GM21825 (cell line): ENCODE results near the gene MALL.
"Not testable (repeated sequence)": the region's sequence is repeated elsewhere in the genome, so short reads cannot be mapped to it uniquely, and the experiment has no call there.

Experiments used
- ATAC-seq: cut with Tn5 transposase; IDR thresholded peaks from one replicate; pipeline ENCODE4 v1.9.1; 2021; ENCODE audit warnings: mild to moderate bottlenecking, moderate library complexity; ENCODE audit not compliant: unreplicated experiment

Gene MALL

DNA sequence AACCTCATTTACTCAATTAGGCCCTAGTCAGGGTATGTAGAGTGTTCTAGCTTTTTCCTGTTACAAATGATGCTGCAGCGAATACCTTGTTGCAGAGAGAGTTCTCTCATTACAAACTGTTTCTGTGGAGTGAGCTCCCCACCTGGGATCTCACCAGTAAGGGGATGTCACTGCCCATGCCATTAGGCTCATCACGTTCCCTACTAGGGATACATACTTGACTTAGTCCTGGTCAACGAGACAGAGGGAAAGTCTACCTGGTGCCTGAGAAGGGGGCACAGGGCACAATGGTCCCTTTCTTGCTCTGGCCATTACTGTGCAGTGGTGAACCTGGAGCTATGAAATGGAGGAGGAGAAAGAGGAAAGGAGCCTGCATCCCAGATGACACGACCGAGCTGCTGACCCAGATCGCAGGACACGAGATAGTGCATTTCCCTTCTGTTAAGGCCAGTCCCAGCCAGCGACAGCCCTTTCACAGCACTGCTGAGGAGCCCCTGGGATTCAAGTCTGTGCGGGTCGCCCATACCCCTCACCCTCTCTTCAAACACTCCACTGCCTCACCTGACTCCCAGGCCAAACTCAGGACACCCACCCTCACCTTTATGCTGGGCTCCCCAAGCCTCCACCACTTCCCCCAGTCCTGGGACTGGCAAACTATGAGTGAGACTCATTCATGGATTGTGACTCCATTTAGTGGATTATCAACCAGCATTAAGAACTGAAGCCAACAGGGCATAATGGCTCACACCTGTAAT lies 16.0 kb downstream of the MALL start:
- no peak for ATAC-seq

DNA sequence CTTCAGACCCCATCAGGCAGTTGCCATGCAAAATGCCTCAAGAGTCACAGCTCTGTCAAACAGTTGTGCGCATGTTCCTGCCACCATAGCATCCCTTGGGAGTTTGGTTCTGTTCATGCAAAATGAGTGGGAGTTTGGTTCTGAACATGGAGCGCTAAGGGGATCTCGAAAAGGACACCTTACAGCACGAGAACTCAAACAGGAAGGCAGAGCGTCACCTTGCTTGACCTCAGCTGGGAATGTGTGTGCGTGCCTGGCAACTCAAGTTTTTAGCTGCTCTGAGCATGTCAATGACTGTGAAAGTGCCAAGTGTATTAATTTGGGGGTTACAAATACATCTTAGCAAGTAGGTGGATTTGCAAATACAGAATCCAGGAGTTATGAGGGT lies 16.6 kb downstream of the MALL start:
- no peak for ATAC-seq

DNA sequence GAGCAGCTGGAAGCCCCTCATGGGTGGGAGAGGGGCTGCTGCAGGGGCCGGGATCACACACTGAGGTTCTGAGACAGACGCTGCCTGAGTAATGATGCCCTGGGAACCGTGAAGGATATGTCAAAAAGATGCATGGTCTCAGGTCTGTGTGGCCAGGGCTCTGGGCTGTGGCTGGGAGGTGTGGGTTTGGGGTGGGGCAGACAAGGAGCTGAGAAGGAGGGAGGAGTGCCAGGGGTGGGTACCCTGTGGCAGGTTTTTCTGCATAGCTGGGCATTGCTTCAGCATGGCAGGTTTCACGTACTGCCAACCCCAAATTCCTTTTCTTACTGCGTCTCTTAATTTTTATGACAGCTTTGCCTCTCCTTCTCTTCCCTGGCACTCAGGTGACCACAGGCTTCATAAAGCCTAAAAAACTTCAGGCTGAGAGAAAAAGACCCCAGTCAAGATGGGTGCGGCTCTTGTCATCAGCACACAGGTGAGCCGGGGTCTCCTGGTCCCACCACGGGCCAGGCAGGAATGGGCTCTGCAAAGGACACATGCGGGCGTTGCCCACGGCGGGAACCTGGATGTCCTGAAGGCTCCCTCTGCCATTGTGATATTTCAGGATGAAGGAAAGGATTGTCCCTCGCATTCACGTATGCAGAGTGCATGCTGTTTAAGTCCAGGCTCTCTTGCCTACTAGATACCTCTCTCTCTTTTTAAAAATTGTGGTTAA lies 18.0 kb downstream of the MALL start:
- no peak for ATAC-seq

DNA sequence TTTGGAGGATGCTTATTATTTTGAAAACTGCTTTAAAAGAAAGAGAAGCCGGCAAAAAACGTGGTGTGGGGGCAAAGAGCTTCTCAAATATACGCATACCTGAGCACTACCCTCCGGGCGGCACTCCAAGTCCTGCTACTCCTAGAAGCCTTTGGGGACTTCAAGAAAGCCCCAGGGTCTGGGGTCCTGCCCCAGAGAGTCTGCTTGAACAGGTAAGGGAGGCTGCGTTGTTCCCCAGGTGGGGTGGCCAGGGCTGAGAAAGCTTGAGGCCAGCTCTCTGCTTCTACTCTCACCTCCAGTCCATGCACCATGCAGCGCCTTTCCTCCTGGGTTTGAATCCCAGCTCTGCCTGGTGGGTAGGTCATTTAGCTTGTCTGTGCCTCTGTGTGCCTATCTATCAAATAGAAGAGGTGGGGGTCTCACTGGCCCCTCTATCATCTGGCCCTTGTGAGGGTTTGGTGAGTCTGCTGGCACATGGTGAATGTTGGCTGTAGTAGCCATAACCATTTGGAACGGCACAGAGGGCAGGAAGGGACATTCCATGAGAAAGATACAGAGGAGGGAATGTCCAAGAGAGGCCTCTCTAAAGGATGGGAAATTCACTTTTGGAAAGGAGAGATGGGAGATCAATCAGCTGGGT lies 19.5 kb downstream of the MALL start:
- no peak for ATAC-seq

DNA sequence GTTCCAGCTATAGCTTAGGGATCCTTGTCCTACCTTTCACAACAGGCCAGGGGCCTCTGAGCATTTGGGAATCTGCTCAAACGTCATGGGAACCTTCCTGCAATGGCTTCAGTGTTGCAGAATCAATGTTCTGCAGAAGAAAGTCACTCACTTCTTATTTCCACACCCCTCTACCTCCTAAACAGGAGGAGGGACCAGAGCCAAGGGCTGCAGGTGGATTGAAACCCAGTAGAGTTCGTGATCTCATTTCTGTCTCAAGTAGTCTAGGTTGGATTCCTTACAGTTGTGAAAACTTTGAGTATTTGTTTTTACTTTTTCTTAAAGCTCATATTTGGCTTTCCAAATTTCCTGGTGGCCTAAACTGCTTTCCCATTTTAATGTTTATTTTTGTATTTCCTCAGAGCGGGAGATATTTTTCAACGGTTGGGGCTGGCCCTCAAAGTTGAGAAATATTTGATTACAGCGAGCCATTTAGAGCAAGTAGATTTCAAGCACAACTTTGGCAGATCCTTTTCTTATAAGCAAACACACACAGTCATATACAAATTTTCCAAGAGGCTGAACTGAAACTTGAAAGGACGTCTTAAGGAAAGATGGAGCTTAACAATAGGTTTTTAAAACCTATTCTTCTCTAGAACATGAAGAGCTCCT lies 20.6 kb downstream of the MALL start:
- ATAC-seq = not testable (repeated sequence)

DNA sequence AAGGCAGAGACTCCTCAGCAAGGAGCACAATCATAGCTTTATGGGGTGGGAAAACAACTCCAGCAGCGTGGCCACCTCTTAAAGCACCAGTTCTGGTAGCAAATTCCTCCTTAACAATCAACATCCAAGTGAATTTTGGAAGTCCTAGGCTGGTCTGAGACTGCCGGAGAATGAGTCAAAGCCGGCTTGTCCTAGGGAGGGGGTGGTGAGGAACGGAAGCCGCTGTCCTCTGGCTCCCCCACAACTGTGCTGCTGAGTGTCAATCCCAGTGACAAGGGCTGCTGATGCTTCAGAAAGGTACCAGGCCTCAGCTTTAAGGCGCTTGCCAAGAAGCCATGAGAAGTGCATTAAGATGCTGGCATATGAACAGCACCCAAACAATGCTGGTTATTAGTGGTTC lies 21.7 kb downstream of the MALL start:
- not testable (repeated sequence) for ATAC-seq

DNA sequence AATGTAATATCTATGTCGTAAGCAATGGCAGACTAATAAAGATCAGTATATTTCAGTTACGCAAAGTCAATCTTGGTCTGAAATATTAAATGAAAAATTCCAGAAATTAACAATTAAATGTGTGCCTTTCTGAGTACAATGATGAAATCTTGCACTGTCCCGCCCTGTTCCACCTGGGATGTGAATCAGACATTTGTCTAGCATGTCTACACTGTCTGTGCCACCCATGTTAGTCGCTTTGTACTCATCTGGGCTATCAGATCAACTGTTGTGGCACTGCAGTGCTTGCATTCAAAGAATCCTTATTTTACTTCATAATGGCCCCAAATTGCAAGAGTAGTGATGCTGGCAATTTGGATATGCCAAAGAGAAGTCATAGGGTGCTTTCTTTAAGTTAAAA lies 25.5 kb downstream of the MALL start:
- not testable (repeated sequence) for ATAC-seq

DNA sequence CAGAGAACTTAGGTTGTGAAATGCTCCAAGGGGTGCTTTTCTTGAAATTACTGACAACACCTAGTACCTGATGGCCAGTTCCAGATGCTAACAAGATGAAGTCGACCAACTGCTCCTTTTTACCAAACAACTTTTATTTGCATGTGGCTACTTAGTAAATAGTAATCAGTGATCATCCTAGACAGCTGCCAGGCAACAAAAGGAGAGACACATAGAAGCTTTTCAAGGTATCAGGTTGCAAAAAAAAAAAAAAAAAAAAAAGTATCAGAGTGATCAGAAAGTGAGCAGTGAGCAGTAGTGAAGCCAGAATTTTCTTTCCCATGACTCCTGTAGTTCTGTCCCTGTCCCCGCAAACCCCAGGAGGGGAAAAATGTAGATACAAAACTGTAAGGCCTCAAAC lies 31.9 kb downstream of the MALL start:
- ATAC-seq = not testable (repeated sequence)

DNA sequence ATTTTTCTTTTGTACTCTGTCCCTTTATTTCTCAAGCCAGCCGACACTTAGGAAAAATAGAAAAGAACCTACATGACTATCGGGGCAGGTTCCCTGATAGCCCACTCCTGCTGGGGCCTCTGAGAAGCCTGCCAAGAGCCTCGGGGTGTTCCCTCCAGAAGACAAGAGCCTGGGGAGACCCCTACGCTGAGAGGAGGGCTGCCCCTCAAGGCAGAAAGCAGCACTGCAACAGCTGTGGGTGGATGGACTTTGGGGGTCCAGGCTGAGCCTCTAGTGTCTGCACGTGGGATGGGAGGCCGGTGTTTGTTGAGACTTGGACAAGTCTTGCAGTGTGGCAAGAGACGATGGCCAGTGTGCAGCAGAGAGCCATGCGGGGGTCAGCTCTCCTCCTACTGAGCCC lies 32.5 kb downstream of the MALL start:
- not testable (repeated sequence) for ATAC-seq

DNA sequence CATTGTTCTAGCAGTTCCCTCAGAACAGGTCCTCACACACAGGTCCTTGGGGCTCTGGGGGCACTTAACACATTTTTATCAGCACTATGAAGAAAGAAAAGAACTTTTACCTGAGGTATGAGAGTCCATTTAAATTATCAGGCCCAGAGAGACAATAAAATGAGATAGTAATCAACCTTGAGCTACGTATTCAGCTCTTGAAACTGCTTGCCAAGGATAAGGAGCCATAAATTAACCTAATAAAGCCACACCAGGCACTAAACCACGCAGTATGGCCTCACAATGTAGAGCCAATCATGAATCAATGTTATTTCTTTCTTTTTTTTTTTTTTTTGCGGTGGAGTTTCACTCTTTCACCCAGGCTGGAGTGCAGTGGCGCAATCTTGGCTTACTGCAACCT lies 37.5 kb downstream of the MALL start:
- not testable (repeated sequence) for ATAC-seq

DNA sequence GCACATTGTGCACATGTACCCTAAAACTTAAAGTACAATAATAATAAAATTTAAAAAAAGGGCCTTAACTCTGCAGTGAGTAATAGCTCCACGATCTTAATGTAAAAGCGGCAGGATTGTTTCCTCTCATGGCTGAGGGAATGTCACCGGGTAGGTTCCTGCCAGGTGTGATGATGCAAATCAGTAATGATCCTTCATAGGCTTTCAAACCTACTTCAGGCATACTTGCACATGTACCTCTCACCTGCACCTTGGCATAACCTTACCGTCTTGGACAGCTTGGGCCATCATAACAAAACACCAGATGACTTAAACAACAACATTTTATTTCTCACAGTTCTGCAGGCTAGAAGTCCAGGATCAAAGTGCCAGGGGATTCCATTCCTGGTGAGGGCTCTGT lies 39.7 kb downstream of the MALL start:
- not testable (repeated sequence) for ATAC-seq

DNA sequence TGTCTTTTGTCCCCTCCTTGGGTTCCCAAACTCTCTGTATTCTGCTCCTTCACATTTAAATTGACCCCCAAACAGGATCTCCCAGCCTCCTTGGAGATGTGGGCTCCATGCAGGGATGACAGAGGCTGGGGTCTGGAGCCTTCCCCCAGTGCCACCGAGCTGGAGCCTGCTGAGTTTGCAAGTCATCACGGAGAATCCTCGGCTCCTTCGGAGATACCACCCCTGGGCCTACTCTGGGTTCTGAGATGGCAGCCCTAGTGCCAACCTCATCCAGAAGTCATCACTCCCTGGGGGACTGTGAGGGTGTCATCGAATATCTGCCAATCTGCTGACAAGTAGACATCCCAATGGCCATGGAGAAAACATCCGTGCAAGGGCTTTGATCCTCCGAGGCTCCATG lies 45.8 kb downstream of the MALL start:
- ATAC-seq = not testable (repeated sequence)

DNA sequence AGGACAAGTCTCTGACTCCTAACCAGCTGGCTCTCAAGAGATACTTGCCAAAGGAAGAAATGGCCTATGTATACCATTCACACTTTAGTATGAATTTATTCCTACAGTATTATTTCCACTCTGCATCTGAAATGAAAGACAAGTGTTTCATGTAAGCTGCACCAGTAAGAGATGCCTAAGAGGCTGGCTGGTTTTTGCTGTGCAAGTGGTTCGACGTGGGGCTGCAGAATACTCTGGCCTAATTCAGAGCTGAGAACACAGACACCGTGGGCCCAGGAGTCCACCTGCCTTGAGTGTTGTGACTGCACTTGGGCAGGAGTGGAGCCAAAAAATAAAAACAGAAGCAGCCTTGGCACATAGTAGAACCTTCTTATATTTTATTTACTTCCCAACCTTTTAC lies 47.5 kb downstream of the MALL start:
- ATAC-seq = not testable (repeated sequence)

DNA sequence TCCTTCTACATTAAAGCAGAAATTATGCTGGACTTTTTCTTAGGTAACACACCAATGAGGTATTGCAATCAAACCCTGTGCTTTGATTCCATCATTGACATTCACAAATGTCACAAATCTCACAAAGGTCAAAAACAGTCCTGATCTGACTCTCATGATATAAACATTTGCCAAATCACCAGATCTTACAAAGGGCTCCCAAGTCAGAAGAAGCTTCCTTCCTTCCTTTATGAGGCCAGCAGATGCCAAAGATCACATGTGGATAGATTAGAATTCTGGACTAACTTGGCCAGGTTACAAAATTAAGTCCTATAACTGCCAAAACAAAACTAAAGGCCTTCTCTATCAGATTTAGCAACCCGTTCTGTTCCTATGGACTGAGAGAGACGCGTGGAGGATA lies 53.3 kb downstream of the MALL start:
- ATAC-seq = not testable (repeated sequence)

DNA sequence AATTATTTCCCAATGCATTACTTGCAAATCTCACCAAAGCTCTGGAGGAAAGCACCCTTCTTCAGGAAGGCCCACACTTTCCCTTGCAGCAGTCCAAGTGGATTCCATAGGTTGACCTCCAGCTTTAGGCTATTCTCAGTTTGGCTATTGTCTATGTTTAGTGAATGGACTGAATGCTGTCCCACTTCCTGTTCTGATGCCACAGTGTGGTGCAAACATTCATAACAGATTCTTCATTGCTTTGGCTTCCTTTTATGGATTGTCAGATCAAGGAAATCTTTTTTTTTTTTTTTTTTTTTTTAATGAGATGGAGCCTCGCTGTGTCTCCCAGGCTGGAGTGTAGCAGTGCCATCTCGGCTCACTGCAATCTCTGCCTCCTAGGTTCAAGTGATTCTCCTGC lies 55.1 kb downstream of the MALL start:
- ATAC-seq = not testable (repeated sequence)

DNA sequence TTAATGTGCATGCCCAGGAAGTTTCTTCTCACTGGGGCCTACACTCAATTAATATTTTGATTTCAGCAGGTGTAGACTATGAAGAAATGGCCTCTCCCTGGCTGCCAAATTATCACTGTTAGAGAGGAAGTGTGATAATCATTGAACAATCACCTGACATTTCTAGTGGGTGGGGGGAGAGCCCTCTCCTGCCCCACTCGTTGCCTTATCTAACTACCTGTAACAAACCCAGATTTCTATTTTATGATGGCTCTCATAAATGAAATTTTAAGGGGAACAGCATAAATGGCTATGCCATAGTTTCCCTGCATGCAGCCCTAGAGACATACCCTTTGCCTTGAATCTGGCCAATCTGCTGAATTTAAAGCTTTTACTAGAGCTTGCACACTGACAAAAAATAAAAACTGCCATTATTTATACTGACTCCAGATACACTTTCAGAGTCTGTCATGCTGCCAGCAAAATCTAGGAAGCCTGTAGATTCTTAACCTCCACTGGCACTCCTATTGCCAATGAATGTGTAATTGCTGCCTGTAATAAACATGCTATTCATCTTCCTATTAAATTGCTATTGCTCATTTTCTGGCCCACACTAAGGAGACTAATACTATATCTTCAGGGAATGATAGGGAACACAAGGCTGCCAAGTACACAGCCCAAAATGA lies 55.8 kb downstream of the MALL start:
- ATAC-seq = not testable (repeated sequence)

DNA sequence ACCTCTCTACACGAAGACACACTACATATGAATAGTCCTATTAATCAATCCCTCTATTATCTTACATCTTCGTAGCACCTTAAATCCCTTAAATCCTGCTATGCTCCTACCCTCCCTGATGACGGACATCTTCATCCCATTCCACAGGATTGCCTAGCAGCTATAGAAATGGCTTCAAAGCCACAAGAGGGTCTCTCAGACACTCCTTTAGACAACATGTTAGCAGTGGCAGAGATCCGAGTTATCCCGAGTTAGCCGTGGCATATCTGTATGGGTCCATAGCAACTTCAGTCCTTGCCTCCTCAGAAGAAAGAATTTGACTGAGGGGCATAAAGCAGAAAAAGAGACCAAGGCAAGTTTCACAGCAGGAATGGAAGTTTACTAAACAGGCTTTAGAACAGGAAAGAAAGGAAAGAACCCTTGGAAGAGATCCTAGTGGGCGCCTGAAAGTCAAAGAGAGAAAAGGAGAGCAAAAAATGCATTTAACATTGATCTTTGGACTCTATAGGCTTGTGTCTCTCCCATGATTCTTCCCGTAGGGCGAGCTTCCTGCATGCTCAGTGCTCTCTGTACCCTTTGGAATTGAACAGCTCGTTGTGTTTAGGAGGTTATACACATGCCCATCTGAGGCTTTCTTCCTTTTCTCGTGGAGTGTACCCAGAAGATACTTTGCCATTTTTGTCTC lies 56.5 kb downstream of the MALL start:
- not testable (repeated sequence) for ATAC-seq

DNA sequence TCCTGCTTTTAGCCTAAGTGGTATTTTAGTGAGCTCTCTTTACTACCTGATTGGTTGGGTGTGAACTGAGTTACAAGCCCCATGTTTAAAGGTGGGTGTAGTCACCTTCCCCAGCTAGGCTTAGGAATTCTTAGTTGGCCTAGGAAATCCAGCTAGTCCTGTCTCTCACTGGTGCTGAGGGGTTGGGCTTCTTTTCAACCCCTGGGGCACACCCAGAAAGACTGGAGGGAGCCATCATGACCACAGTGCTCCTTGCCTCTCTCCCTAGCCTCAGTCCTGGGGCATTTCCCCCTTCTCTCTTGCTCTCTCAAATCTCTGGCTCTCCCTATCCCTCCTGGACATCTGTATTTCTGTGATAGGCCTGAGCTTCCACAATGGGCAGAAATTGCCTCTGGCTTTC lies 57.6 kb downstream of the MALL start:
- not testable (repeated sequence) for ATAC-seq

DNA sequence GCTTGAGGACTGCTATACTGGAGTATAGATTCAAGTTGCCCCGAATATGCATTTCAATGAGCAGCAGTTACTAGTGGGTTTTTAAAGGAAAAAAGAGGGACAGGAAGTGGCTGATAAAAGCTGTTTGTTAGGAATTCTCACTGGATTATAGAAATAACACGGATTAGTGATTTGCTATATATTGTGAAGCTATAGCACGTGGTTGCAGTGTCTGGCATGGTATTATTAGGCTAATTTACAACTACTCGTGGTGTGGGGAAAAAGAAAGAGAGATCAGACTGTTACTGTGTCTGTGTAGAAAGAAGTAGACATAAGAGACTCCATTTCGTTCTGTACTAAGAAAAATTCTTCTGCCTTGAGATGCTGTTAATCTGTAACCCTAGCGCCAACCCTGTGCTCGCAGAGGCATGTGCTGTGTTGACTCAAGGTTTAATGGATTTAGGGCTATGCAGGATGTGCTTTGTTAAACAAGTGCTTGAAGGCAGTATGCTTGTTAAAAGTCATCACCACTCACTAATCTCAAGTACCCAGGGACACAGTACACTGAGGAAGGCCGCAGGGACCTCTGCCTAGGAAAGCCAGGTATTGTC lies 59.7 kb downstream of the MALL start:
- not testable (repeated sequence) for ATAC-seq
